GM13977 (cell line): ENCODE measurements around the gene APLP1.
A peak's percentile ranks its signal among the peaks of the same experiment; 100 is the strongest.
"Not testable (repeated sequence)": the region's sequence is repeated elsewhere in the genome, so short reads cannot be mapped to it uniquely, and the experiment has no call there.

ENCODE experiments used
- DNase-seq: peaks from one replicate; pipeline ENCODE4 v3.0.0; 2012; ENCODE audit warnings: low spot score
- in situ Hi-C: fragments of 300-500 bp; cut with MboI; formaldehyde crosslinking; loops from one replicate; pipeline ENCODE4 v1.12.0; 2022; ENCODE audit warnings: low sequenced_read_pairs, low pct_unique_long_range_greater_than_20kb, mixed read lengths, inconsistent platforms; ENCODE audit not compliant: unreplicated experiment
- TF ChIP-seq, protein P1 (sequence below): IDR thresholded peaks from 2 replicates; pipeline ENCODE4 v1.5.1; 2012; ENCODE audit warnings: mild to moderate bottlenecking, control low read depth; ENCODE audit not compliant: insufficient read depth; ENCODE audit errors: extremely low read depth, missing control alignments

Gene APLP1

GRCh38 chr19:35904311-35905068, 36.1 kb downstream of the APLP1 start:
- TF ChIP-seq, protein P1, sequence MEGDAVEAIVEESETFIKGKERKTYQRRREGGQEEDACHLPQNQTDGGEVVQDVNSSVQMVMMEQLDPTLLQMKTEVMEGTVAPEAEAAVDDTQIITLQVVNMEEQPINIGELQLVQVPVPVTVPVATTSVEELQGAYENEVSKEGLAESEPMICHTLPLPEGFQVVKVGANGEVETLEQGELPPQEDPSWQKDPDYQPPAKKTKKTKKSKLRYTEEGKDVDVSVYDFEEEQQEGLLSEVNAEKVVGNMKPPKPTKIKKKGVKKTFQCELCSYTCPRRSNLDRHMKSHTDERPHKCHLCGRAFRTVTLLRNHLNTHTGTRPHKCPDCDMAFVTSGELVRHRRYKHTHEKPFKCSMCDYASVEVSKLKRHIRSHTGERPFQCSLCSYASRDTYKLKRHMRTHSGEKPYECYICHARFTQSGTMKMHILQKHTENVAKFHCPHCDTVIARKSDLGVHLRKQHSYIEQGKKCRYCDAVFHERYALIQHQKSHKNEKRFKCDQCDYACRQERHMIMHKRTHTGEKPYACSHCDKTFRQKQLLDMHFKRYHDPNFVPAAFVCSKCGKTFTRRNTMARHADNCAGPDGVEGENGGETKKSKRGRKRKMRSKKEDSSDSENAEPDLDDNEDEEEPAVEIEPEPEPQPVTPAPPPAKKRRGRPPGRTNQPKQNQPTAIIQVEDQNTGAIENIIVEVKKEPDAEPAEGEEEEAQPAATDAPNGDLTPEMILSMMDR, result no peak
- in situ Hi-C loops, result no loop called here
- DNase-seq, result no peak

DNA sequence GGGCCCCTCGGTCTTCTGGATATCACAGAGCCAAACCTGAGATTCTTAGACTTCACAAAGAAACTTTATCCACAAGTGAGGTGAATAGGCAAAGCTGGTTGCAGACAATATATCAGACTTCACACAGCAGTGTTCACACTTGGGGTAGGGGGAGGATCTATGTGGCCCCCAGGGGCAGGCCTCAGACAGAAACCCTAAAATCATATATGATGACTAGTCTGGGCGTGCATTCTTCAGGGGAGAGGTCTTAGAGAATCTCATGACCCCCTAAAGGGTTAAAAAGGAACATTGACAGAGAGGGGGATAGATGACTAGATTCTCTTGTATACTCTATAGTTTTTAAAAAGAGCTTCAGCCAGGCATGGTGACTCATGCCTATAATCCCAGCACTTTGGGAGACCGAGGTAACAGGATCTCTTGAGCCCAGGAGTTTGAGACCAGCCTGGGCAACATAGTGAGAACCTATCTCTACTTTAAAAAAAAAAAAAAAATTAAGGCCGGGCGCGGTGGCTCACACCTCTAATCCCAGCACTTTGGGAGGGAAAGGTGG, 36.9 kb downstream of the APLP1 start:
- in situ Hi-C loops, result no loop called here
- TF ChIP-seq, protein P1, result no peak
- DNase-seq, result no peak

- no peak for DNase-seq
- in situ Hi-C loops, result no loop called here
- TF ChIP-seq, protein P1, result no peak
Observed at GRCh38 chr19:35907377-35907745, 39.0 kb downstream of the APLP1 start.

GRCh38 chr19:35908010-35908441, 39.7 kb downstream of the APLP1 start, which contains the start of gene TYROBP:
Gene TYROBP, minus strand, starts transcription at chr19:35908295. Its CDS starts 67 bp downstream, at chr19:35908228.
- TF ChIP-seq, protein P1, result no peak
- in situ Hi-C loops, result no loop called here
- DNase-seq, result peak; percentile 4

- in situ Hi-C loops, result no loop called here
- peak; percentile 36 for DNase-seq
Observed at GRCh38 chr19:35908973-35909683, 40.8 kb downstream of the APLP1 start.

GRCh38 chr19:35909684-35910035, 41.3 kb downstream of the APLP1 start:
- in situ Hi-C loops, result no loop called here
- TF ChIP-seq, protein P1, result no peak
- no peak for DNase-seq

More at GRCh38 chr19:35908973-35909683, 40.8 kb downstream of the APLP1 start:
- TF ChIP-seq, protein P1, result no peak

DNA sequence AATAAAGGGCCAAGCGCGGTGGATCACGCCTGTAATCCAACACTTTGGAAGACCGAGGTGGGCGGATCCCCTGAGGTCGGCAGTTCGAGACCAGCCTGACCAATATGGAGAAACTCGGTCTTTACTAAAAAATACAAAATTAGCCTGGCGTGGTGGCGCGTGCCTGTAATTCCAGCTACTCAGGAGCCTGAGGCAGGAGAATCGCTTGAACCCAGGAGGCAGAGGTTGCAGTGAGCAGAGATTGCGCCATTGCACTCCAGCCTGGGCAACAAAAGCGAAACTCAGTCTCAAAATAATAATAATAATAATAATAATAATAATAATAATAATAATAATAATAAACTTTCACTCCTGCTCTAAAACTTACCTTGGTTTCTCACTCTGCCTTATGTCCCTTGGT, 42.0 kb downstream of the APLP1 start:
- DNase-seq, in situ Hi-C loops: not testable (repeated sequence)
